IMR-90 (cell line): ENCODE results near the gene HEATR9. TPM values are rescaled to one million over a fixed set of nuclear protein-coding genes. Genes with fewer than 3 reads are reported as not detected.

Source experiments
- ATAC-seq: fragments of 200-7000 bp; cut with Tn5 transposase; 2 replicates; pipeline ENCODE4 v1.9.1; 2020; ENCODE audit warnings: low read depth, mild to moderate bottlenecking, moderate library complexity
- BruUV-seq: library from RNA; stranded (reverse); fragments of 400-500 nt; replicated peaks from 2 replicates; lab custom pipeline; 2021; lab: Mats Ljungman, UMichigan
- CTCF ChIA-PET: fragments of 300-600 bp; formaldehyde crosslinking; extraction: SDS; loops from one replicate; lab custom pipeline; 2021; ENCODE audit warnings: antibody characterized with exemption; lab: Yijun Ruan, JAX
- POLR2A ChIA-PET: fragments of 300-600 bp; sonication (Branson Sonifier 250); formaldehyde crosslinking; loops from one replicate; lab custom pipeline; 2022; ENCODE audit warnings: antibody characterized with exemption; ENCODE audit not compliant: unreplicated experiment; lab: Charles Lee
- DNase-seq: peaks from one replicate; pipeline ENCODE4 v3.0.0; 2013
- H2AFZ ChIP-seq: replicated peaks from 2 replicates; pipeline ENCODE3; 2013; ENCODE audit warnings: low read length, mild to moderate bottlenecking; ENCODE audit not compliant: poor library complexity
- H2AK5ac ChIP-seq: 2 replicates; pipeline ENCODE4 v1.6.1; 2013; ENCODE audit warnings: low read depth, low read length, inconsistent platforms
- H2AK9ac ChIP-seq: replicated peaks from 2 replicates; pipeline ENCODE3; 2013; ENCODE audit warnings: mild to moderate bottlenecking, low read depth, low read length, moderate library complexity; ENCODE audit not compliant: poor library complexity
- H2BK120ac ChIP-seq: 2 replicates; pipeline ENCODE4 v1.6.1; 2013; ENCODE audit warnings: low read depth, low read length, inconsistent platforms
- H2BK15ac ChIP-seq: 3 replicates; pipeline ENCODE4 v1.6.1; 2013; ENCODE audit warnings: low read depth, low read length, inconsistent platforms
- H2BK20ac ChIP-seq: 2 replicates; pipeline ENCODE4 v1.6.1; 2013; ENCODE audit warnings: low read depth, mild to moderate bottlenecking, inconsistent platforms, low read length, moderate library complexity
- H2BK5ac ChIP-seq: 2 replicates; pipeline ENCODE4 v1.6.1; 2013; ENCODE audit warnings: mild to moderate bottlenecking, low read depth, low read length, inconsistent platforms; ENCODE audit not compliant: poor library complexity, severe bottlenecking
- H3K14ac ChIP-seq: replicated peaks from 2 replicates; pipeline ENCODE4 v1.6.1; 2013; ENCODE audit warnings: low read depth, low read length, inconsistent platforms
- H3K18ac ChIP-seq: 2 replicates; pipeline ENCODE4 v1.6.1; 2013; ENCODE audit warnings: low read depth, low read length, control low read depth
- H3K23ac ChIP-seq: 2 replicates; pipeline ENCODE4 v1.6.1; 2013; ENCODE audit warnings: low read depth, low read length, inconsistent platforms
- H3K27ac ChIP-seq: 2 replicates; pipeline ENCODE4 v1.5.1; 2013; ENCODE audit warnings: mild to moderate bottlenecking, control low read depth, low read length; ENCODE audit not compliant: insufficient read depth
- H3K27me3 ChIP-seq: 2 replicates; pipeline ENCODE4 v1.6.1; 2013; ENCODE audit warnings: low read length; ENCODE audit not compliant: control insufficient read depth, insufficient read depth
- H3K36me3 ChIP-seq: 2 replicates; pipeline ENCODE4 v1.6.1; 2013; ENCODE audit warnings: low read length, mixed read lengths; ENCODE audit not compliant: control insufficient read depth, insufficient read depth
- H3K4ac ChIP-seq: 2 replicates; pipeline ENCODE4 v1.6.1; 2013; ENCODE audit warnings: low read depth, low read length, inconsistent platforms
- H3K4me1 ChIP-seq: 2 replicates; pipeline ENCODE4 v1.6.1; 2013; ENCODE audit warnings: low read length, mixed read lengths; ENCODE audit not compliant: control insufficient read depth, insufficient read depth
- H3K4me2 ChIP-seq: 2 replicates; pipeline ENCODE4 v1.6.1; 2013; ENCODE audit warnings: low read depth, mild to moderate bottlenecking, control low read depth, low read length, moderate library complexity
- H3K4me3 ChIP-seq: 2 replicates; pipeline ENCODE4 v1.5.1; 2013; ENCODE audit warnings: low read depth, mild to moderate bottlenecking, control low read depth, low read length, moderate library complexity; ENCODE audit not compliant: insufficient read depth
- H3K56ac ChIP-seq: 2 replicates; pipeline ENCODE4 v1.6.1; 2013; ENCODE audit warnings: low read length, inconsistent platforms; ENCODE audit not compliant: insufficient read depth; ENCODE audit errors: extremely low read depth
- H3K79me1 ChIP-seq, 2 experiments: 2 replicates each; pipeline ENCODE4 v1.6.1; 2013; ENCODE audit warnings: low read length in 2 of 2, inconsistent platforms in 1 of 2, low read depth in 1 of 2
- H3K9ac ChIP-seq: 2 replicates; pipeline ENCODE4 v1.6.1; 2013; ENCODE audit warnings: low read depth, low read length, control low read depth
- H3K9me1 ChIP-seq: 2 replicates; pipeline ENCODE4 v1.6.1; 2013; ENCODE audit warnings: low read length, inconsistent platforms; ENCODE audit not compliant: insufficient read depth
- H3K9me3 ChIP-seq: 2 replicates; pipeline ENCODE4 v1.6.1; 2013; ENCODE audit warnings: low read length; ENCODE audit not compliant: control insufficient read depth, insufficient read depth
- H4K20me1 ChIP-seq: 2 replicates; pipeline ENCODE4 v1.6.1; 2013; ENCODE audit warnings: low read length, inconsistent platforms; ENCODE audit not compliant: insufficient read depth
- H4K5ac ChIP-seq: 2 replicates; pipeline ENCODE4 v1.6.1; 2013; ENCODE audit warnings: mild to moderate bottlenecking, low read depth, low read length, control low read depth
- H4K8ac ChIP-seq, 2 experiments: 2 replicates each; pipeline ENCODE4 v1.6.1; 2013; ENCODE audit warnings: low read depth in 2 of 2, low read length in 2 of 2, control low read depth in 1 of 2, inconsistent platforms in 1 of 2
- H4K91ac ChIP-seq: 2 replicates; pipeline ENCODE4 v1.6.1; 2013; ENCODE audit warnings: low read depth, low read length, inconsistent platforms; ENCODE audit not compliant: insufficient read depth
- CHD1 ChIP-seq: IDR thresholded peaks from 2 replicates; pipeline ENCODE4 v1.6.1; 2012; ENCODE audit warnings: low read depth, low read length, improper control_type of control experiment
- MAFK ChIP-seq: IDR thresholded peaks from 2 replicates; pipeline ENCODE4 v1.6.1; 2012; ENCODE audit warnings: low read depth, low read length, improper control_type of control experiment
- RAD21 ChIP-seq: IDR thresholded peaks from 2 replicates; pipeline ENCODE4 v1.6.1; 2012; ENCODE audit warnings: low read length, improper control_type of control experiment
- RFX5 ChIP-seq: IDR thresholded peaks from 2 replicates; pipeline ENCODE4 v1.8.0; 2012; ENCODE audit warnings: low read depth, mild to moderate bottlenecking, low read length, moderate library complexity
- SMC3 ChIP-seq: fragments of 150-350 bp; IDR thresholded peaks from 2 replicates; pipeline ENCODE4 v1.6.1; 2016; ENCODE audit warnings: low read depth, mild to moderate bottlenecking, antibody characterized with exemption, low read length, moderate library complexity
- WGBS, 2 experiments: methylation state at CpG; one replicate each; pipeline versions ENCODE4 v1.1.5 to v1.1.7; 2013; ENCODE audit warnings: missing lambda C conversion rate in 2 of 2; ENCODE audit not compliant: insufficient read length in 1 of 2; ENCODE audit errors: extremely low coverage in 2 of 2; 5-methylcytosine and 5-hydroxymethylcytosine counted together
- dilution Hi-C: fragments of 300-500 bp; cut with HindIII; formaldehyde crosslinking; loops from one replicate; pipeline ENCODE4 v1.14.3; 2018; ENCODE audit warnings: low sequenced_read_pairs; ENCODE audit not compliant: unreplicated experiment
- in situ Hi-C: fragments of 300-500 bp; cut with MboI; formaldehyde crosslinking; loops from 3 replicates; pipeline ENCODE4 v1.14.3; 2019; ENCODE audit warnings: low sequenced_read_pairs, inconsistent platforms, mixed read lengths
- intact Hi-C: fragments of 100-400 bp; cut with micrococcal nuclease; formaldehyde crosslinking; loops from 2 replicates; pipeline ENCODE4 v1.10.0; 2022
- polyA plus RNA-seq, 3 experiments: library from polyadenylated mRNA; depleted of rRNA; stranded (reverse); fragments of >200 nt; gene quantifications; 2 replicates each; pipeline ENCODE4 v1.2.3, GENCODE V29; 2012; ENCODE audit warnings: low replicate concordance in 1 of 3
- total RNA-seq: library from RNA; depleted of rRNA; stranded (reverse); fragments of >200 nt; gene quantifications from 2 replicates; pipeline ENCODE4 v1.2.3, GENCODE V29; 2012
- TF ChIP-seq, protein P1 (sequence below): conservative IDR thresholded peaks from 2 replicates; pipeline ENCODE4 v1.5.1; 2012; ENCODE audit warnings: mild to moderate bottlenecking, low read depth, low read length, improper control_type of control experiment

The HEATR9 gene
- total and polyA plus RNA-seq, 2 of the 4 experiments (the other 2 are of a cell fraction) = not detected

DNA sequence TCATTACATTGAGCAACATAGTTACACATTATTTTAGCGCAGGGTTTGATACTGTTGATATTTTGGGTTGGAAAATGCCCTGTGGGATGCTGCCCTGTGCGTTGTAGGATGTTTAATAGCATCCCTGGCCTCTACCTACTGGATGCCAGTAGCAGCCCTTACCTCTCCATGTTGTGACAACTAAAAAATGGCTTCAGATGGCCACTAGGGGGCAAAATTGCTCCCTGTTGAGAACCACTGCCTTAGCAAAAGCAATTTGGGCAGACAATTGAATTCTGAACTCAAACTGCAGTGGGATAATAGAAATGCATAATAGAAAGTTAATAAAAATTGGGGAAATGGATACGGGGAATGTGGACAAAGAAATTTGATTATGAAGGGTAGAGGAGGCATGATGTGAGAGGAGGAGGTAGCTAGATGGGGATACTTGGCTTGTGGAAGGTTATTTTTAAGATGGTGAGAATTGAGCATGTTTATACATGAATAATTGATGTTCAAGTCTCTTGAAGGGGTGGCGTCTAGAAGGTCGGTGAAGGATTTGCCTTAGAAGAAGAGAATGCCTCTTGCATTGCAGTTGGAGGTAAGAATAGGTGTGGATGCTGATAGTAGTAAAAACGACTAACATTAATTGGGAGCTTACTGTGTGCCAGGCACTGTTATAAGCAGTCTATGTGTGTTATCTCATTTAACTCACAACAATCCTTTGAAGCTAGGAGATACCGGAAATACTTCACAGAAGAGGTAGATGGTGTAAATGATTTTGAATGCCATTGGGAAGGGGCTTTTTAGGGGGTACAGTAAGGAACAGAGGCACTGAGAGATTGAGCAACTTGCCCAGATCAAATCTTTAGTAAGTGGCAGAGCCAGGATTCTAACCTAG lies 19.0 kb downstream of the HEATR9 start:
- POLR2A ChIA-PET = no interaction called here
- TF ChIP-seq RFX5 (no peak), RAD21 (peak; percentile 52), SMC3 (peak; percentile 38; the same call in 1 of the 2 replicates), CHD1 (no peak), MAFK (no peak)
- TF ChIP-seq, protein P1, sequence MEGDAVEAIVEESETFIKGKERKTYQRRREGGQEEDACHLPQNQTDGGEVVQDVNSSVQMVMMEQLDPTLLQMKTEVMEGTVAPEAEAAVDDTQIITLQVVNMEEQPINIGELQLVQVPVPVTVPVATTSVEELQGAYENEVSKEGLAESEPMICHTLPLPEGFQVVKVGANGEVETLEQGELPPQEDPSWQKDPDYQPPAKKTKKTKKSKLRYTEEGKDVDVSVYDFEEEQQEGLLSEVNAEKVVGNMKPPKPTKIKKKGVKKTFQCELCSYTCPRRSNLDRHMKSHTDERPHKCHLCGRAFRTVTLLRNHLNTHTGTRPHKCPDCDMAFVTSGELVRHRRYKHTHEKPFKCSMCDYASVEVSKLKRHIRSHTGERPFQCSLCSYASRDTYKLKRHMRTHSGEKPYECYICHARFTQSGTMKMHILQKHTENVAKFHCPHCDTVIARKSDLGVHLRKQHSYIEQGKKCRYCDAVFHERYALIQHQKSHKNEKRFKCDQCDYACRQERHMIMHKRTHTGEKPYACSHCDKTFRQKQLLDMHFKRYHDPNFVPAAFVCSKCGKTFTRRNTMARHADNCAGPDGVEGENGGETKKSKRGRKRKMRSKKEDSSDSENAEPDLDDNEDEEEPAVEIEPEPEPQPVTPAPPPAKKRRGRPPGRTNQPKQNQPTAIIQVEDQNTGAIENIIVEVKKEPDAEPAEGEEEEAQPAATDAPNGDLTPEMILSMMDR = peak; percentile 60

More for the DNA sequence above, 19.0 kb downstream of the HEATR9 start:
- Histone ChIP-seq H4K8ac (no peak overlapping the region), H3K4me2 (no peak overlapping the region), H3K27ac (no peak overlapping the region), H3K79me1 (peaks cover 3 to 8% of the 10 kb centered on the region in 2 experiments; a peak in 2 of 4 replicates), H2BK5ac (no peak overlapping the region), H3K36me3 (peaks cover 24% of the 10 kb centered on the region), H3K4me3 (no peak overlapping the region), H3K9me1 (no peaks in the 10 kb centered on the region; the same call in 1 of the 2 replicates), H3K4me1 (no peaks in the 10 kb centered on the region), H2AFZ (no peak overlapping the region), H3K9ac (no peak overlapping the region), H3K18ac (no peak overlapping the region), H3K56ac (no peak overlapping the region), H3K9me3 (no peaks in the 10 kb centered on the region), H3K27me3 (no peaks in the 10 kb centered on the region), H4K91ac (no peak overlapping the region), H2AK9ac (no peak overlapping the region), H2BK15ac (no peak overlapping the region), H4K20me1 (no peaks in the 10 kb centered on the region; the same call in 1 of the 2 replicates), H3K4ac (no peak overlapping the region), H4K5ac (no peak overlapping the region), H2BK120ac (no peak overlapping the region), H3K23ac (no peak overlapping the region), H2AK5ac (no peak overlapping the region), H2BK20ac (no peak overlapping the region), H3K14ac (no peak overlapping the region)
- dilution Hi-C loops (no loop called here), intact Hi-C loops (no loop called here), in situ Hi-C loops (no loop called here)
- CTCF ChIA-PET = interaction anchor here (0.6 to 1.3 kb wide), 3 partner anchors 112 to 223 kb away, joined by 3 to 5 read pairs (median 3); partner anchors contain the start of gene CCL15
- 70 to 100% methylated on average over 1 to 3 of the region's 7 CpGs for WGBS, 2 experiments
- DNase-seq = peak; percentile 67
- ATAC-seq = peak; percentile 86
- no TSS peak for BruUV-seq
